NCI-H146 treated with DMSO at 0.1 percent for 48 hours (cell line): ENCODE data around the gene UVRAG.
A peak's percentile ranks its signal among the peaks of the same experiment; 100 is the strongest.
"Not testable (repeated sequence)": the region's sequence is repeated elsewhere in the genome, so short reads cannot be mapped to it uniquely, and the experiment has no call there.

Experiments used
- DNase-seq: peaks from one replicate; lab custom pipeline; 2025; ENCODE audit not compliant: unreplicated experiment; lab: John Stamatoyannopoulos, UW

Gene UVRAG

GRCh38 chr11:75873417-75874221 is 58.6 kb downstream of the UVRAG start:
- no peak for DNase-seq

- no peak for DNase-seq
Measured at GRCh38 chr11:75874684-75875341, 59.8 kb downstream of the UVRAG start.

- not testable (repeated sequence) for DNase-seq
Measured at GRCh38 chr11:75877327-75877726, 62.3 kb downstream of the UVRAG start.

GRCh38 chr11:75877931-75878330 is 62.9 kb downstream of the UVRAG start:
- not testable (repeated sequence) for DNase-seq

GRCh38 chr11:75878933-75879332 is 63.9 kb downstream of the UVRAG start:
- no peak for DNase-seq

GRCh38 chr11:75879737-75880136 is 64.7 kb downstream of the UVRAG start:
- DNase-seq, result no peak

GRCh38 chr11:75880343-75880742 is 65.3 kb downstream of the UVRAG start:
- DNase-seq, result not testable (repeated sequence)

- no peak for DNase-seq
Measured at GRCh38 chr11:75884321-75884720, 69.3 kb downstream of the UVRAG start.

GRCh38 chr11:75888416-75888815 is 73.4 kb downstream of the UVRAG start:
- no peak for DNase-seq

- no peak for DNase-seq
Measured at GRCh38 chr11:75891947-75892739, 77.1 kb downstream of the UVRAG start.

- DNase-seq, result no peak
Measured at GRCh38 chr11:75893251-75893650, 78.2 kb downstream of the UVRAG start.

- DNase-seq, result no peak
Measured at GRCh38 chr11:75894036-75894585, 79.1 kb downstream of the UVRAG start.

GRCh38 chr11:75896843-75897419 is 81.9 kb downstream of the UVRAG start:
- DNase-seq, result peak; percentile 17

- DNase-seq, result no peak
Measured at GRCh38 chr11:75898871-75899270, 83.9 kb downstream of the UVRAG start.

GRCh38 chr11:75899806-75900205 is 84.8 kb downstream of the UVRAG start:
- no peak for DNase-seq

GRCh38 chr11:75900848-75901247 is 85.8 kb downstream of the UVRAG start:
- DNase-seq, result no peak

GRCh38 chr11:75902631-75903030 is 87.6 kb downstream of the UVRAG start:
- DNase-seq, result no peak

- no peak for DNase-seq
Measured at GRCh38 chr11:75903276-75903675, 88.3 kb downstream of the UVRAG start.

- DNase-seq, result no peak
Measured at GRCh38 chr11:75905434-75905833, 90.4 kb downstream of the UVRAG start.

GRCh38 chr11:75907906-75908527 is 93.0 kb downstream of the UVRAG start:
- no peak for DNase-seq
